Fibroblast of mammary gland (primary cell): ENCODE data around the gene STARD3NL.

ENCODE experiments used
- DNase-seq: peaks from one replicate; pipeline ENCODE4 v3.0.0-alpha.2; 2010; ENCODE audit warnings: low read depth
- H3K4me3 ChIP-seq: 2 replicates; pipeline ENCODE4 v1.5.1; 2011; ENCODE audit warnings: low read depth, mild to moderate bottlenecking, low read length, moderate library complexity; ENCODE audit not compliant: control insufficient read depth
- CTCF ChIP-seq: conservative IDR thresholded peaks from 2 replicates; pipeline ENCODE4 v1.5.1; 2011; ENCODE audit warnings: low read depth, low read length, inconsistent platforms; ENCODE audit not compliant: control insufficient read depth, insufficient read depth

Gene STARD3NL

DNA sequence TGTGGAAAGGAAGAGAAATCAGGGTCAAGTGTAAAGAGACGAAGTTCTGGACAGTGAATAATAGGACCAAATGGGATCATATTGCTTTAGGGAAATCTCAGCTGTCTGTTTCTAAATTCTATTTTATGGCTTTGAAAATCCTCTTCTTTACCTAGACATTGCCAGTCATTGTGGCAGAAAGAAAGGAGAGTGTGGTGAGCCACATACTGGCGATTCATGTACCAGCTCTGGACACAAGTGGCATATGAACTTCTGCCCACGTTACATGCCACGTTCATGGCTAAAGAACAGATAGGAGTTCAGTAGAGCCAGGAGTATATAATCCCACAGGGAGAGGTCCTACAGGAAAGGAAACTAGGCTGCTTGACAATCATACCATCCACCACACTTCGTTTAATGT, 28.0 kb downstream of the STARD3NL start:
- H3K4me3 ChIP-seq: no peak overlapping the region
- TF ChIP-seq CTCF: no peak
- no peak for DNase-seq

DNA sequence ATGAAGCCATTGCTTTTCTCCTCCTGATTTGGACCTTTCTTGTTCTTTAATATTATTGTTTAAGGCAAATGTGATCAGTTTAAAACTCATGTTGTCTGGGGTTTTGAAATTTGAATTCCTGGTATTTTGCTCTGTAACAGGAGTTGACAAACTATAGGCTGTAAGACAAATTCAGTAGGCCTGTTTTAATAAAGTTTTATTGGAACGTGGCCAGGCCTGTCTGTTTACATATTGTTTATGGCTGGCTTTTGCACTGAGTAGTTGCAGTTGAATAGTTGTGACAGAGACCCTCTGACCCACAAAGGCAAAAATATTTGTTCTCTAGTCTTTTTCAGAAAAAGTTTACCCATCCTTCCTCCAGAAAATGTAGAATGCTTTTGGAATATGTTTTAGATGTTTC, 29.8 kb downstream of the STARD3NL start:
- DNase-seq: no peak
- TF ChIP-seq CTCF: no peak
- H3K4me3 ChIP-seq: no peak overlapping the region

DNA sequence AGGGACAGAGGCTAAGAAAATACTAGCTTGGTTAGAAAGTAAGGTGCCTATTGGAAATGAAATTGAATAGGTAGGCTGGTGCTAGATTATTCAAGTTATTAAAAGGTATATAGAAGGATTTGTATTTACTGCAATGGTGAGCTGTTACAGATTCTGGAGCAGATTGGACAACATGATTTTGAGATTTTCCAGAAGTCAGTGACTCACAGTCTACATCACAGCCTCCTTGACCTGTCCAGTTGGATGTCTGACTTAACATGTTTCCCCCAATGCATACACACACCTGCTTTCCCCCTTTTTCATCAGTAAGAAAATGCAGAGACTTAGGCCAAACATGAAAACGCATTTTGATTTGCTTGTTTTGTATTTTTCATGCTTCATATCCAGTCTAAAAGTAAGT, 33.4 kb downstream of the STARD3NL start:
- DNase-seq: peak; percentile 51
- no peak for TF ChIP-seq CTCF
- H3K4me3 ChIP-seq: no peak overlapping the region

GRCh38 chr7:38211940-38212339, 33.9 kb downstream of the STARD3NL start:
- no peak for DNase-seq
- H3K4me3 ChIP-seq: no peak overlapping the region
- TF ChIP-seq CTCF: no peak

DNA sequence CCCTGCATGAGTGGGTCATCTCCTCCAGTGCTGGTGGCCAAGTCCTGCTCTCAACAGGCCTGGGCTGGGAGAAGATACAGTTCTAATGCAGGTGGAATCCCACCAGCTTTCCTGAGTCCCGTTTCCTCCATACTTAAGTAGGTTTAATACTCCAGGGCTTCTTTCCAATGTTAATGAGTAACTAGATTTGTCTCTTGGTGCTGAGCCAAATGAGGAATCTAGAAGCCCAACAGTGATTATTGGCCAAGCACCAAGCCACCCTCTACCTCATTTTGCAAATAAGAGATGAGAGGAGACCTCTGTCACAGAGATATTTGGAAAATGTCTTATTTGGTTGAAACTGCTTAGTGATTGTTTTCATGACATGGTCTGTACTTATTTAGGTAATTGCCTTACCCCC, 37.1 kb downstream of the STARD3NL start:
- no peak for TF ChIP-seq CTCF
- peak; percentile 49 for DNase-seq
- H3K4me3 ChIP-seq: no peak overlapping the region

- TF ChIP-seq CTCF: peak; percentile 96
- H3K4me3 ChIP-seq: no peak overlapping the region
- peak; percentile 88 for DNase-seq
These were observed 38.0 kb downstream of the STARD3NL start for GRCh38 chr7:38215735-38216670.

GRCh38 chr7:38217672-38218071, 39.6 kb downstream of the STARD3NL start:
- H3K4me3 ChIP-seq: no peak overlapping the region
- no peak for TF ChIP-seq CTCF
- DNase-seq: peak; percentile 10
